NCI-H2196 (cell line): ENCODE data around the gene PGLYRP1.
A peak's percentile ranks its signal among the peaks of the same experiment; 100 is the strongest.

Experiments used
- DNase-seq: peaks from one replicate; lab custom pipeline; 2025; ENCODE audit not compliant: unreplicated experiment; lab: John Stamatoyannopoulos, UW

The PGLYRP1 gene

GRCh38 chr19:46022431-46023310 lies at the start of gene PGLYRP1:
TSS of gene PGLYRP1 (minus strand) at chr19:46023053. CDS start at chr19:46023021, 32 bp downstream.
- DNase-seq: no peak

GRCh38 chr19:46069806-46070341 lies 47.0 kb upstream of the PGLYRP1 start:
- DNase-seq: no peak

GRCh38 chr19:46068345-46069258 lies 45.7 kb upstream of the PGLYRP1 start:
- no peak for DNase-seq

GRCh38 chr19:46067691-46068090 lies 44.8 kb upstream of the PGLYRP1 start:
- DNase-seq: no peak

GRCh38 chr19:46066471-46066870 lies 43.6 kb upstream of the PGLYRP1 start:
- no peak for DNase-seq

GRCh38 chr19:46065486-46066071 lies 42.7 kb upstream of the PGLYRP1 start:
- no peak for DNase-seq

- DNase-seq: no peak
Observed at GRCh38 chr19:46063201-46063600, 40.3 kb upstream of the PGLYRP1 start.

GRCh38 chr19:46060012-46060411 lies 37.2 kb upstream of the PGLYRP1 start:
- no peak for DNase-seq

GRCh38 chr19:46058778-46059177 lies 35.9 kb upstream of the PGLYRP1 start:
- no peak for DNase-seq

- DNase-seq: no peak
Observed at GRCh38 chr19:46056536-46056935, 33.7 kb upstream of the PGLYRP1 start.

- no peak for DNase-seq
Observed at GRCh38 chr19:46052896-46053295, 30.0 kb upstream of the PGLYRP1 start.

GRCh38 chr19:46049597-46049996 lies 26.7 kb upstream of the PGLYRP1 start:
- DNase-seq: no peak

- DNase-seq: no peak
Observed at GRCh38 chr19:46043519-46043918, 20.7 kb upstream of the PGLYRP1 start.

- no peak for DNase-seq
Observed at GRCh38 chr19:46042252-46042883, 19.5 kb upstream of the PGLYRP1 start.

GRCh38 chr19:46040952-46041500 lies 18.2 kb upstream of the PGLYRP1 start, which contains the start of gene IGFL4:
TSS of gene IGFL4 (minus strand) at chr19:46041002. CDS start at chr19:46040962, 40 bp downstream.
- DNase-seq: peak; percentile 61

- DNase-seq: no peak
Observed at GRCh38 chr19:46040125-46040524, 17.3 kb upstream of the PGLYRP1 start.

- DNase-seq: no peak
Observed at GRCh38 chr19:46036744-46037128, 13.9 kb upstream of the PGLYRP1 start.

GRCh38 chr19:46035986-46036743 lies 13.3 kb upstream of the PGLYRP1 start:
- no peak for DNase-seq

GRCh38 chr19:46035546-46035945 lies 12.7 kb upstream of the PGLYRP1 start:
- DNase-seq: no peak

GRCh38 chr19:46033401-46033800 lies 10.5 kb upstream of the PGLYRP1 start:
- no peak for DNase-seq
